ENCODE measurements around the gene MAD1L1.

MAD1L1 gene

GRCh38 chr7:2032876-2033407 lies 199.8 kb downstream of the MAD1L1 start:
- no peak for DNase-seq (ENCODE audit: low read depth in 3 of 3)

GRCh38 chr7:2032030-2032875 lies 200.5 kb downstream of the MAD1L1 start:
- DNase-seq (ENCODE audit: low read depth in 3 of 3): no peak

GRCh38 chr7:2031451-2031845 lies 201.3 kb downstream of the MAD1L1 start:
- DNase-seq (ENCODE audit: low read depth in 3 of 3): no peak

GRCh38 chr7:2030475-2031450 lies 202.0 kb downstream of the MAD1L1 start:
- no peak for DNase-seq (ENCODE audit: low read depth in 3 of 3)

GRCh38 chr7:2029936-2030335 lies 202.8 kb downstream of the MAD1L1 start:
- DNase-seq (ENCODE audit: low read depth in 3 of 3): no peak

- DNase-seq (ENCODE audit: low read depth in 3 of 3): no peak
These were observed 203.4 kb downstream of the MAD1L1 start for GRCh38 chr7:2029211-2029905.

- DNase-seq (ENCODE audit: low read depth in 3 of 3): no peak
These were observed 204.0 kb downstream of the MAD1L1 start for GRCh38 chr7:2028733-2029132.

- no peak for DNase-seq (ENCODE audit: low read depth in 3 of 3)
These were observed 207.6 kb downstream of the MAD1L1 start for GRCh38 chr7:2025188-2025587.

GRCh38 chr7:2024567-2024918 lies 208.2 kb downstream of the MAD1L1 start:
- no peak for DNase-seq (ENCODE audit: low read depth in 3 of 3)

- DNase-seq (ENCODE audit: low read depth in 3 of 3): no peak
These were observed 208.7 kb downstream of the MAD1L1 start for GRCh38 chr7:2023877-2024566.

GRCh38 chr7:2022737-2023250 lies 210.0 kb downstream of the MAD1L1 start:
- no peak for DNase-seq (ENCODE audit: low read depth in 3 of 3)

- DNase-seq (ENCODE audit: low read depth in 3 of 3): no peak
These were observed 210.7 kb downstream of the MAD1L1 start for GRCh38 chr7:2022021-2022409.

- DNase-seq (ENCODE audit: low read depth in 3 of 3): peak in 2 of 3 experiments; percentile 13 to 27
These were observed 212.8 kb downstream of the MAD1L1 start for GRCh38 chr7:2019711-2020511.

- DNase-seq (ENCODE audit: low read depth in 3 of 3): no peak
These were observed 213.4 kb downstream of the MAD1L1 start for GRCh38 chr7:2019461-2019710.

GRCh38 chr7:2018569-2019460 lies 213.9 kb downstream of the MAD1L1 start:
- DNase-seq (ENCODE audit: low read depth in 3 of 3): no peak

- no peak for DNase-seq (ENCODE audit: low read depth in 3 of 3)
These were observed 214.7 kb downstream of the MAD1L1 start for GRCh38 chr7:2017914-2018568.

- no peak for DNase-seq (ENCODE audit: low read depth in 3 of 3)
These were observed 215.3 kb downstream of the MAD1L1 start for GRCh38 chr7:2017481-2017891.

GRCh38 chr7:2016761-2017480 lies 215.8 kb downstream of the MAD1L1 start:
- no peak for DNase-seq (ENCODE audit: low read depth in 3 of 3)
